HL-60 (cell line): ENCODE results near the gene TBC1D22A.

Experiments
- DNase-seq, 2 experiments: peaks; one replicate each; pipeline ENCODE4 v3.0.0-alpha.2; 2010 to 2020; ENCODE audit warnings: low read depth in 1 of 2, low spot score in 1 of 2
- H3K27ac ChIP-seq: fragments of 250-450 bp; sonication (Bioruptor Pico); replicated peaks from 2 replicates; pipeline ENCODE4 v1.5.1; 2020; ENCODE audit warnings: mild to moderate bottlenecking, moderate library complexity
- H3K27me3 ChIP-seq: fragments of 250-450 bp; sonication (Bioruptor Pico); 2 replicates; pipeline ENCODE4 v1.5.1; 2021; ENCODE audit warnings: mild to moderate bottlenecking, moderate library complexity; ENCODE audit not compliant: insufficient read depth, poor library complexity, severe bottlenecking
- H3K4me3 ChIP-seq: replicated peaks from 2 replicates; pipeline ENCODE4 v1.5.1; 2011; ENCODE audit warnings: mild to moderate bottlenecking, control low read depth, low read length; ENCODE audit not compliant: insufficient read depth
- GABPA ChIP-seq: IDR thresholded peaks from 2 replicates; pipeline ENCODE4 v1.6.1; 2012; ENCODE audit warnings: low read depth
- POLR2AphosphoS5 ChIP-seq: IDR thresholded peaks from 2 replicates; pipeline ENCODE4 v1.6.1; 2012; ENCODE audit warnings: low read depth
- SPI1 ChIP-seq: IDR thresholded peaks from 2 replicates; pipeline ENCODE4 v1.6.1; 2012; ENCODE audit warnings: low read depth, mild to moderate bottlenecking, borderline replicate concordance
- TF ChIP-seq, protein P1 (sequence below): IDR thresholded peaks from 2 replicates; pipeline ENCODE4 v1.6.1; 2012; ENCODE audit warnings: low read depth; ENCODE audit not compliant: insufficient replicate concordance
- TF ChIP-seq, protein P2 (sequence below): IDR thresholded peaks from one replicate; pipeline ENCODE4 v1.5.1; 2011; ENCODE audit warnings: low read length, control low read depth, inconsistent platforms; ENCODE audit not compliant: insufficient read depth

TBC1D22A gene

GRCh38 chr22:47221840-47222615 is 459.6 kb downstream of the TBC1D22A start:
- no peak overlapping the region for H3K4me3 ChIP-seq
- no peak for DNase-seq
- no peak overlapping the region for H3K27ac ChIP-seq
- TF ChIP-seq GABPA (no peak), SPI1 (no peak), POLR2AphosphoS5 (no peak)
- TF ChIP-seq, protein P1, sequence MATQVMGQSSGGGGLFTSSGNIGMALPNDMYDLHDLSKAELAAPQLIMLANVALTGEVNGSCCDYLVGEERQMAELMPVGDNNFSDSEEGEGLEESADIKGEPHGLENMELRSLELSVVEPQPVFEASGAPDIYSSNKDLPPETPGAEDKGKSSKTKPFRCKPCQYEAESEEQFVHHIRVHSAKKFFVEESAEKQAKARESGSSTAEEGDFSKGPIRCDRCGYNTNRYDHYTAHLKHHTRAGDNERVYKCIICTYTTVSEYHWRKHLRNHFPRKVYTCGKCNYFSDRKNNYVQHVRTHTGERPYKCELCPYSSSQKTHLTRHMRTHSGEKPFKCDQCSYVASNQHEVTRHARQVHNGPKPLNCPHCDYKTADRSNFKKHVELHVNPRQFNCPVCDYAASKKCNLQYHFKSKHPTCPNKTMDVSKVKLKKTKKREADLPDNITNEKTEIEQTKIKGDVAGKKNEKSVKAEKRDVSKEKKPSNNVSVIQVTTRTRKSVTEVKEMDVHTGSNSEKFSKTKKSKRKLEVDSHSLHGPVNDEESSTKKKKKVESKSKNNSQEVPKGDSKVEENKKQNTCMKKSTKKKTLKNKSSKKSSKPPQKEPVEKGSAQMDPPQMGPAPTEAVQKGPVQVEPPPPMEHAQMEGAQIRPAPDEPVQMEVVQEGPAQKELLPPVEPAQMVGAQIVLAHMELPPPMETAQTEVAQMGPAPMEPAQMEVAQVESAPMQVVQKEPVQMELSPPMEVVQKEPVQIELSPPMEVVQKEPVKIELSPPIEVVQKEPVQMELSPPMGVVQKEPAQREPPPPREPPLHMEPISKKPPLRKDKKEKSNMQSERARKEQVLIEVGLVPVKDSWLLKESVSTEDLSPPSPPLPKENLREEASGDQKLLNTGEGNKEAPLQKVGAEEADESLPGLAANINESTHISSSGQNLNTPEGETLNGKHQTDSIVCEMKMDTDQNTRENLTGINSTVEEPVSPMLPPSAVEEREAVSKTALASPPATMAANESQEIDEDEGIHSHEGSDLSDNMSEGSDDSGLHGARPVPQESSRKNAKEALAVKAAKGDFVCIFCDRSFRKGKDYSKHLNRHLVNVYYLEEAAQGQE, result no peak
- TF ChIP-seq, protein P2, sequence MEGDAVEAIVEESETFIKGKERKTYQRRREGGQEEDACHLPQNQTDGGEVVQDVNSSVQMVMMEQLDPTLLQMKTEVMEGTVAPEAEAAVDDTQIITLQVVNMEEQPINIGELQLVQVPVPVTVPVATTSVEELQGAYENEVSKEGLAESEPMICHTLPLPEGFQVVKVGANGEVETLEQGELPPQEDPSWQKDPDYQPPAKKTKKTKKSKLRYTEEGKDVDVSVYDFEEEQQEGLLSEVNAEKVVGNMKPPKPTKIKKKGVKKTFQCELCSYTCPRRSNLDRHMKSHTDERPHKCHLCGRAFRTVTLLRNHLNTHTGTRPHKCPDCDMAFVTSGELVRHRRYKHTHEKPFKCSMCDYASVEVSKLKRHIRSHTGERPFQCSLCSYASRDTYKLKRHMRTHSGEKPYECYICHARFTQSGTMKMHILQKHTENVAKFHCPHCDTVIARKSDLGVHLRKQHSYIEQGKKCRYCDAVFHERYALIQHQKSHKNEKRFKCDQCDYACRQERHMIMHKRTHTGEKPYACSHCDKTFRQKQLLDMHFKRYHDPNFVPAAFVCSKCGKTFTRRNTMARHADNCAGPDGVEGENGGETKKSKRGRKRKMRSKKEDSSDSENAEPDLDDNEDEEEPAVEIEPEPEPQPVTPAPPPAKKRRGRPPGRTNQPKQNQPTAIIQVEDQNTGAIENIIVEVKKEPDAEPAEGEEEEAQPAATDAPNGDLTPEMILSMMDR, result no peak
- no peaks in the 10 kb centered on the region for H3K27me3 ChIP-seq
